Sigmoid colon (tissue), 7 donors: ENCODE data around the gene SLC17A3. TPM values are rescaled to one million over a fixed set of nuclear protein-coding genes. Genes with fewer than 3 reads are reported as not detected.

Experiments used
- DNase-seq: peaks from one replicate; pipeline ENCODE4 v3.0.0-alpha.2; 2019
- H3K27ac ChIP-seq, 4 donors: fragments of 200-600 bp; sonication (generic); one replicate each; pipeline ENCODE4 v1.5.1; 2016 to 2019; ENCODE audit warnings: mild to moderate bottlenecking in 1 of 4
- H3K27me3 ChIP-seq, 3 donors: fragments of 200-600 bp; sonication (generic); one replicate each; pipeline ENCODE4 v1.5.1; 2019; ENCODE audit warnings: mild to moderate bottlenecking in 1 of 3
- H3K36me3 ChIP-seq, 4 donors: fragments of 200-600 bp; sonication (generic); one replicate each; pipeline ENCODE4 v1.5.1; 2016 to 2019
- H3K4me1 ChIP-seq, 4 donors: fragments of 200-600 bp; sonication (generic); one replicate each; pipeline ENCODE4 v1.5.1; 2017 to 2019
- H3K4me3 ChIP-seq, 4 donors: fragments of 200-600 bp; sonication (generic); one replicate each; pipeline ENCODE4 v1.5.1; 2017 to 2019; ENCODE audit warnings: mild to moderate bottlenecking in 2 of 4, moderate library complexity in 1 of 4
- H3K9me3 ChIP-seq, 4 donors: fragments of 200-600 bp in 3 of 4; sonication (generic) in 3 of 4; one replicate each; pipeline versions ENCODE4 v1.5.1 to v1.6.1; 2013 to 2019
- EP300 ChIP-seq, 4 donors: sonication (generic); formaldehyde crosslinking; IDR thresholded peaks; one replicate each; pipeline ENCODE4 v1.6.1; 2017; ENCODE audit warnings: antibody characterized with exemption in 4 of 4
- POLR2A ChIP-seq, 2 donors: fragments of 450-650 bp; IDR thresholded peaks; one replicate each; pipeline ENCODE4 v1.6.1; 2016; ENCODE audit warnings: antibody characterized with exemption in 2 of 2, mild to moderate bottlenecking in 2 of 2, moderate library complexity in 2 of 2
- POLR2AphosphoS5 ChIP-seq, 4 donors: sonication (generic); formaldehyde crosslinking; IDR thresholded peaks; one replicate each; pipeline ENCODE4 v1.6.1; 2017; ENCODE audit warnings: antibody characterized with exemption in 4 of 4
- WGBS, 2 donors: extraction: QIAGEN DNeasy Blood & Tissue Kit; methylation state at CpG; one replicate each; pipeline ENCODE4 v1.1.7; 2013; 5-methylcytosine and 5-hydroxymethylcytosine counted together
- intact Hi-C: fragments of 100-400 bp; cut with DNase I; formaldehyde crosslinking; loops from one replicate; pipeline ENCODE4 v1.15.1; 2023
- polyA plus RNA-seq, 3 donors: library from polyadenylated mRNA; stranded (reverse); fragments of 200-250 nt; gene quantifications; one replicate each; pipeline ENCODE4 v1.2.3, GENCODE V29; 2013
- total RNA-seq, 4 donors: library from RNA; depleted of rRNA; stranded (reverse); fragments of >200 nt; gene quantifications; one replicate each; pipeline ENCODE4 v1.1.0, GENCODE V29; 2016
- TF ChIP-seq, protein P1 (sequence below), 4 experiments: fragments of 450-650 bp in 3 of 4; fragments of 200-600 bp in 1 of 4; IDR thresholded peaks; one replicate each; pipeline ENCODE4 v1.5.1; 2016 to 2019; ENCODE audit warnings: antibody characterized with exemption in 4 of 4, mild to moderate bottlenecking in 3 of 4, moderate library complexity in 2 of 4
- donor health status: healthy with polysubstance abuse.
- donor health status: Bipolar disorder and iron deficiency.
- donor health status: healthy.

Gene SLC17A3
- total and polyA plus RNA-seq, 7 donors = not detected

- no peaks in the 10 kb centered on the region for H3K9me3 ChIP-seq
- H3K4me3 ChIP-seq = no peak overlapping the region
- H3K27ac ChIP-seq = no peak overlapping the region
- intact Hi-C loops = no loop called here
- H3K36me3 ChIP-seq = no peaks in the 10 kb centered on the region
- WGBS, 2 donors = 98 to 99% methylated on average over 2 of the region's 2 CpGs
- no peaks in the 10 kb centered on the region for H3K27me3 ChIP-seq
- TF ChIP-seq EP300 (IDR thresholded peaks at IDR 0.05) (no peak), POLR2AphosphoS5 (IDR thresholded peaks at IDR 0.05) (no peak), POLR2A (IDR thresholded peaks at IDR 0.05) (no peak)
- TF ChIP-seq, protein P1, sequence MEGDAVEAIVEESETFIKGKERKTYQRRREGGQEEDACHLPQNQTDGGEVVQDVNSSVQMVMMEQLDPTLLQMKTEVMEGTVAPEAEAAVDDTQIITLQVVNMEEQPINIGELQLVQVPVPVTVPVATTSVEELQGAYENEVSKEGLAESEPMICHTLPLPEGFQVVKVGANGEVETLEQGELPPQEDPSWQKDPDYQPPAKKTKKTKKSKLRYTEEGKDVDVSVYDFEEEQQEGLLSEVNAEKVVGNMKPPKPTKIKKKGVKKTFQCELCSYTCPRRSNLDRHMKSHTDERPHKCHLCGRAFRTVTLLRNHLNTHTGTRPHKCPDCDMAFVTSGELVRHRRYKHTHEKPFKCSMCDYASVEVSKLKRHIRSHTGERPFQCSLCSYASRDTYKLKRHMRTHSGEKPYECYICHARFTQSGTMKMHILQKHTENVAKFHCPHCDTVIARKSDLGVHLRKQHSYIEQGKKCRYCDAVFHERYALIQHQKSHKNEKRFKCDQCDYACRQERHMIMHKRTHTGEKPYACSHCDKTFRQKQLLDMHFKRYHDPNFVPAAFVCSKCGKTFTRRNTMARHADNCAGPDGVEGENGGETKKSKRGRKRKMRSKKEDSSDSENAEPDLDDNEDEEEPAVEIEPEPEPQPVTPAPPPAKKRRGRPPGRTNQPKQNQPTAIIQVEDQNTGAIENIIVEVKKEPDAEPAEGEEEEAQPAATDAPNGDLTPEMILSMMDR (IDR thresholded peaks at IDR 0.05) = no peak
- DNase-seq = no peak
- no peaks in the 10 kb centered on the region for H3K4me1 ChIP-seq
Measured at GRCh38 chr6:25816252-25816651, 57.8 kb downstream of the SLC17A3 start.

GRCh38 chr6:25815194-25815593 lies 58.8 kb downstream of the SLC17A3 start:
- no peaks in the 10 kb centered on the region for H3K27me3 ChIP-seq
- H3K9me3 ChIP-seq = no peaks in the 10 kb centered on the region
- 47 to 67% methylated on average over 3 of the region's 3 CpGs for WGBS, 2 donors
- DNase-seq = no peak
- H3K4me3 ChIP-seq = no peak overlapping the region
- TF ChIP-seq POLR2A (IDR thresholded peaks at IDR 0.05) (no peak), EP300 (IDR thresholded peaks at IDR 0.05) (no peak), POLR2AphosphoS5 (IDR thresholded peaks at IDR 0.05) (no peak)
- TF ChIP-seq, protein P1 (IDR thresholded peaks at IDR 0.05) = no peak
- H3K36me3 ChIP-seq = no peaks in the 10 kb centered on the region
- H3K4me1 ChIP-seq = no peaks in the 10 kb centered on the region
- no peak overlapping the region for H3K27ac ChIP-seq
- intact Hi-C loops = no loop called here

DNA sequence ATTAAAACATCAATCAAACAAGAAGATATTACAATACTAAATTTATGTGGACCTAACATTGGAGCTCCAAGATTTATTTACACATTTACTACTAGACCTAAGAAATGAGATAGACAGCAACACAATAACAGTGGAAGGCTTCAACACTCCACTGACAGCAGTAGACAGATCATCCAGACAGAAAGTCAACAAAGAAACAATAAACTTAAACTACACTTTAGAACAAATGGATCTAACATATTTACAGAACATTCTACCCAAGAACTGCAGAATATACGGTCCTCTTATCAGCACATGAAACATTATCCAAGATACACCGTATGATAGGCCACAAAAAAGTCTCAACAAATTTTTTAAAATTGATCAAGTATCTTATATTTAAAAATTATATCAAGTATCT lies 69.2 kb downstream of the SLC17A3 start:
- Histone ChIP-seq H3K9me3 (no peaks in the 10 kb centered on the region), H3K36me3 (no peaks in the 10 kb centered on the region), H3K4me1 (no peaks in the 10 kb centered on the region), H3K27me3 (no peaks in the 10 kb centered on the region), H3K27ac (no peak overlapping the region), H3K4me3 (no peak overlapping the region)
- no peak for DNase-seq
- intact Hi-C loops = no loop called here
- TF ChIP-seq, protein P1 (IDR thresholded peaks at IDR 0.05) = no peak
- TF ChIP-seq POLR2A (IDR thresholded peaks at IDR 0.05) = no peak
- TF ChIP-seq POLR2AphosphoS5 (IDR thresholded peaks at IDR 0.05) = no peak
- no peak for TF ChIP-seq EP300 (IDR thresholded peaks at IDR 0.05)
- 25 to 72% methylated on average over 2 of the region's 2 CpGs for WGBS, 2 donors

GRCh38 chr6:25801436-25801835 lies 72.6 kb downstream of the SLC17A3 start:
- DNase-seq = no peak
- H3K4me1 ChIP-seq = no peaks in the 10 kb centered on the region
- H3K27ac ChIP-seq = no peak overlapping the region
- H3K9me3 ChIP-seq = no peaks in the 10 kb centered on the region
- intact Hi-C loops = no loop called here
- no peaks in the 10 kb centered on the region for H3K27me3 ChIP-seq
- no peaks in the 10 kb centered on the region for H3K36me3 ChIP-seq
- TF ChIP-seq EP300 (IDR thresholded peaks at IDR 0.05) = no peak
- 79 to 83% methylated on average over 4 of the region's 4 CpGs for WGBS, 2 donors
- H3K4me3 ChIP-seq = no peak overlapping the region

Other genes starting within 250 kb of the SLC17A3 start
- gene SCGN, start 222.0 kb downstream of the SLC17A3 start, total RNA-seq = 10 to 100 TPM in 3 of 4 donors, 1 to 10 TPM in 1; 8.2 to 22.5 (median 12.6) TPM
- gene SCGN, start 222.0 kb downstream of the SLC17A3 start, polyA plus RNA-seq = 1 to 10 TPM; 4.8 to 8.8 (median 6.0) TPM
- under 1 TPM in 1 of 4 donors, not detected in 3; under 0.01 TPM for gene SLC17A4, start 119.5 kb downstream of the SLC17A3 start, total RNA-seq
- gene SLC17A4, start 119.5 kb downstream of the SLC17A3 start, polyA plus RNA-seq = 10 to 100 TPM in 2 of 3 donors, 1 to 10 TPM in 1; 8.7 to 24.7 (median 12.6) TPM
- not detected for gene SLC17A1, start 42.2 kb downstream of the SLC17A3 start, total RNA-seq
- gene SLC17A1, start 42.2 kb downstream of the SLC17A3 start, polyA plus RNA-seq = under 1 TPM in 1 of 3 donors, not detected in 2; 0.04 TPM
- not detected for gene SLC17A2, start 56.4 kb upstream of the SLC17A3 start, total RNA-seq
- not detected for gene SLC17A2, start 56.4 kb upstream of the SLC17A3 start, polyA plus RNA-seq
- gene TRIM38, start 88.6 kb upstream of the SLC17A3 start, total RNA-seq = 10 to 100 TPM in 1 of 4 donors, 1 to 10 TPM in 3; 7.5 to 13.3 (median 8.2) TPM
- gene TRIM38, start 88.6 kb upstream of the SLC17A3 start, polyA plus RNA-seq = 10 to 100 TPM in 1 of 3 donors, 1 to 10 TPM in 2; 4.2 to 10.2 (median 5.1) TPM
- gene HFE, start 213.2 kb upstream of the SLC17A3 start, total RNA-seq = 1 to 10 TPM; 4.4 to 7.8 (median 4.9) TPM
- 1 to 10 TPM; 1.6 to 6.9 (median 1.8) TPM for gene HFE, start 213.2 kb upstream of the SLC17A3 start, polyA plus RNA-seq